Measurements from ENCODE around the gene EPM2A.

The EPM2A gene

GRCh38 chr6:145609521-145609920 is 125.8 kb downstream of the EPM2A start:
- CTCF ChIA-PET: no interaction called here
- TF ChIP-seq ZNF384 (IDR thresholded peaks at IDR 0.05) (no peak), ELF4 (IDR thresholded peaks at IDR 0.05) (no peak), BHLHE40 (IDR thresholded peaks at IDR 0.05; ENCODE audit: borderline replicate concordance) (no peak), FOXA1 (IDR thresholded peaks at IDR 0.05) (no peak), TARDBP (IDR thresholded peaks at IDR 0.05) (no peak)

GRCh38 chr6:145608850-145609249 is 126.5 kb downstream of the EPM2A start:
- no peak for DNase-seq (ENCODE audit: extremely low spot score)
- ChIA-PET POLR2A (no interaction called here), CTCF (no interaction called here)
- TF ChIP-seq HDGF (IDR thresholded peaks at IDR 0.05; ENCODE audit: borderline replicate concordance): no peak

More at GRCh38 chr6:145609521-145609920, 125.8 kb downstream of the EPM2A start:
- POLR2A ChIA-PET: no interaction called here
- DNase-seq (ENCODE audit: extremely low spot score): no peak

DNA sequence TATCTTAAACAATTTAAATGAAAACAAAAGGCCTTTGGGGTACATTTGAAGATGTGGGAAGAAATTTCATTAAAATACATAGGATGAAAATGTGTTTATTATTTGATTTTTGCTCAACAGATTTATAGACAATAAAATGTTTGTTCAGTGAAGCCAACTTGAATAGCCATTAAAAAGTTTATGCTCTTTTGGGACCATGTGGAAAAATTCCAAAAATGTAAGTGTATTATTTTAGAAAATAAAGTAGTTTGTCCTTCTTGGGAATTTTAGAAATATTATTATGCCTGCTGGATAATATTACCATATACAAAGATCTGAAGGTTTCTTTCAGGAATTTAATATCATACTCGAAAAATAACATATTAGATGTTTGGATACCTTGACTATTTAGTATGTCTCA is 131.3 kb downstream of the EPM2A start:
- no peak for TF ChIP-seq SUZ12 (IDR thresholded peaks at IDR 0.05)
- no peak for TF ChIP-seq TARDBP (IDR thresholded peaks at IDR 0.05)
- TF ChIP-seq, protein P1, sequence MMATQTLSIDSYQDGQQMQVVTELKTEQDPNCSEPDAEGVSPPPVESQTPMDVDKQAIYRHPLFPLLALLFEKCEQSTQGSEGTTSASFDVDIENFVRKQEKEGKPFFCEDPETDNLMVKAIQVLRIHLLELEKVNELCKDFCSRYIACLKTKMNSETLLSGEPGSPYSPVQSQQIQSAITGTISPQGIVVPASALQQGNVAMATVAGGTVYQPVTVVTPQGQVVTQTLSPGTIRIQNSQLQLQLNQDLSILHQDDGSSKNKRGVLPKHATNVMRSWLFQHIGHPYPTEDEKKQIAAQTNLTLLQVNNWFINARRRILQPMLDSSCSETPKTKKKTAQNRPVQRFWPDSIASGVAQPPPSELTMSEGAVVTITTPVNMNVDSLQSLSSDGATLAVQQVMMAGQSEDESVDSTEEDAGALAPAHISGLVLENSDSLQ (IDR thresholded peaks at IDR 0.05): no peak
- no peak for TF ChIP-seq HDGF (IDR thresholded peaks at IDR 0.05; ENCODE audit: borderline replicate concordance)
- TF ChIP-seq LEF1 (IDR thresholded peaks at IDR 0.05; ENCODE audit: borderline replicate concordance): no peak
- no peak for TF ChIP-seq L3MBTL2 (conservative IDR thresholded peaks at IDR 0.05)
- no peak for TF ChIP-seq BHLHE40 (IDR thresholded peaks at IDR 0.05; ENCODE audit: borderline replicate concordance)
- no peak for TF ChIP-seq CTBP1 (IDR thresholded peaks at IDR 0.05; ENCODE audit: borderline replicate concordance)
- no peak for TF ChIP-seq FOXA1 (IDR thresholded peaks at IDR 0.05)
- no peak for TF ChIP-seq ELF4 (IDR thresholded peaks at IDR 0.05)
- no peak for TF ChIP-seq ARNT (IDR thresholded peaks at IDR 0.05)
- TF ChIP-seq ZNF384 (IDR thresholded peaks at IDR 0.05): no peak
- TF ChIP-seq FOXK2 (IDR thresholded peaks at IDR 0.05): no peak
- TF ChIP-seq NFRKB (IDR thresholded peaks at IDR 0.05): no peak
- no peak for TF ChIP-seq FOXM1 (IDR thresholded peaks at IDR 0.05; ENCODE audit: borderline replicate concordance)
- TF ChIP-seq SP1 (IDR thresholded peaks at IDR 0.05): no peak
- POLR2A ChIA-PET: no interaction called here
- DNase-seq (ENCODE audit: extremely low spot score): no peak
- CTCF ChIA-PET: no interaction called here

DNA sequence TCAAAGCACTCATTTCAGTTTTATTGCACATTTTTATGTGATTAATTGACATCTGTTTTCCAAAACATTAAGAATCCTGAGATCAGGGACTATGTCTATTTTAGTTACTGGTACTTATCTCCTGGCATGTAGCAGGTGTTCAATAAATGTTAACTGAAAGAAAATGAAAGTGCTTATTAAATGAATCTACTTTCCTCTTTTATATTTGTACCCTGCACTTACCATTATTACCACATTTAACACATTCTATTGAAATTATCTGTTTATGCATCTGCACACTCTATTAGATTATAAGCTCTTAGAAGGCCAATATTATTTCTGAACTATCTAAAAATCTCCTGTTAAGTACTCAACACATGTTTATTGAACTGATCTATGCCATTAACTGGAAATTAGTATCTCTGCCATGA is 131.9 kb downstream of the EPM2A start:
- TF ChIP-seq SUZ12 (IDR thresholded peaks at IDR 0.05) (no peak), ZNF384 (IDR thresholded peaks at IDR 0.05) (no peak), BHLHE40 (IDR thresholded peaks at IDR 0.05; ENCODE audit: borderline replicate concordance) (no peak), FOXM1 (IDR thresholded peaks at IDR 0.05; ENCODE audit: borderline replicate concordance) (no peak), FOXA1 (IDR thresholded peaks at IDR 0.05) (no peak), FOXK2 (IDR thresholded peaks at IDR 0.05) (no peak), ELF4 (IDR thresholded peaks at IDR 0.05) (no peak), NFRKB (IDR thresholded peaks at IDR 0.05) (no peak), CTBP1 (IDR thresholded peaks at IDR 0.05; ENCODE audit: borderline replicate concordance) (no peak), ARNT (IDR thresholded peaks at IDR 0.05) (no peak), LEF1 (IDR thresholded peaks at IDR 0.05; ENCODE audit: borderline replicate concordance) (no peak), TARDBP (IDR thresholded peaks at IDR 0.05) (no peak), HDGF (IDR thresholded peaks at IDR 0.05; ENCODE audit: borderline replicate concordance) (no peak), L3MBTL2 (conservative IDR thresholded peaks at IDR 0.05) (no peak), SP1 (IDR thresholded peaks at IDR 0.05) (no peak)
- TF ChIP-seq, protein P1 (IDR thresholded peaks at IDR 0.05): no peak
- DNase-seq (ENCODE audit: extremely low spot score): no peak
- ChIA-PET POLR2A (no interaction called here), CTCF (no interaction called here)

GRCh38 chr6:145602726-145603326 is 132.5 kb downstream of the EPM2A start:
- TF ChIP-seq L3MBTL2 (conservative IDR thresholded peaks at IDR 0.05) (no peak), ELF4 (IDR thresholded peaks at IDR 0.05) (no peak), FOXA1 (IDR thresholded peaks at IDR 0.05) (no peak), CTBP1 (IDR thresholded peaks at IDR 0.05; ENCODE audit: borderline replicate concordance) (no peak), LEF1 (IDR thresholded peaks at IDR 0.05; ENCODE audit: borderline replicate concordance) (no peak)
- CTCF ChIA-PET: no interaction called here

GRCh38 chr6:145601397-145601796 is 133.9 kb downstream of the EPM2A start:
- DNase-seq (ENCODE audit: extremely low spot score): no peak
- POLR2A ChIA-PET: no interaction called here
- CTCF ChIA-PET: no interaction called here
- TF ChIP-seq ZNF384 (IDR thresholded peaks at IDR 0.05) (no peak), CTBP1 (IDR thresholded peaks at IDR 0.05; ENCODE audit: borderline replicate concordance) (no peak), LEF1 (IDR thresholded peaks at IDR 0.05; ENCODE audit: borderline replicate concordance) (no peak), FOXA1 (IDR thresholded peaks at IDR 0.05) (no peak), BHLHE40 (IDR thresholded peaks at IDR 0.05; ENCODE audit: borderline replicate concordance) (no peak), NFRKB (IDR thresholded peaks at IDR 0.05) (no peak), FOXK2 (IDR thresholded peaks at IDR 0.05) (no peak), TARDBP (IDR thresholded peaks at IDR 0.05) (no peak), SUZ12 (IDR thresholded peaks at IDR 0.05) (no peak), ARNT (IDR thresholded peaks at IDR 0.05) (no peak), FOXM1 (IDR thresholded peaks at IDR 0.05; ENCODE audit: borderline replicate concordance) (no peak), SP1 (IDR thresholded peaks at IDR 0.05) (no peak), L3MBTL2 (conservative IDR thresholded peaks at IDR 0.05) (no peak), HDGF (IDR thresholded peaks at IDR 0.05; ENCODE audit: borderline replicate concordance) (no peak), ELF4 (IDR thresholded peaks at IDR 0.05) (no peak)
- TF ChIP-seq, protein P1 (IDR thresholded peaks at IDR 0.05): no peak

More at GRCh38 chr6:145602726-145603326, 132.5 kb downstream of the EPM2A start:
- POLR2A ChIA-PET: no interaction called here
- DNase-seq (ENCODE audit: extremely low spot score): no peak

Data from HEK293T (cell line).